Activated naive CD4-positive, alpha-beta T cell treated with Interleukin-2 at 50 U/mL for 16 hours (primary cell): ENCODE measurements around the gene FES.
"Not testable (repeated sequence)": the region's sequence is repeated elsewhere in the genome, so short reads cannot be mapped to it uniquely, and the experiment has no call there.

Experiments
- DNase-seq: peaks from one replicate; pipeline ENCODE4 v3.0.0-alpha.2; 2020

FES gene

GRCh38 chr15:90911906-90912769 lies 27.8 kb downstream of the FES start:
- DNase-seq: no peak

GRCh38 chr15:90912770-90913075 lies 28.4 kb downstream of the FES start:
- DNase-seq: no peak

GRCh38 chr15:90913398-90913944 lies 29.2 kb downstream of the FES start:
- DNase-seq: no peak

GRCh38 chr15:90914305-90915080 lies 30.2 kb downstream of the FES start:
- DNase-seq: no peak

- no peak for DNase-seq
These were observed 31.0 kb downstream of the FES start for GRCh38 chr15:90915216-90915807.

GRCh38 chr15:90915808-90916440 lies 31.6 kb downstream of the FES start:
- no peak for DNase-seq

GRCh38 chr15:90916461-90916860 lies 32.2 kb downstream of the FES start:
- DNase-seq: no peak

GRCh38 chr15:90917569-90917968 lies 33.3 kb downstream of the FES start:
- no peak for DNase-seq

- no peak for DNase-seq
These were observed 33.9 kb downstream of the FES start for GRCh38 chr15:90918034-90918788.

- no peak for DNase-seq
These were observed 34.5 kb downstream of the FES start for GRCh38 chr15:90918835-90919234.

GRCh38 chr15:90921887-90922286 lies 37.6 kb downstream of the FES start:
- no peak for DNase-seq

GRCh38 chr15:90922712-90923322 lies 38.5 kb downstream of the FES start:
- DNase-seq: peak; percentile 40

GRCh38 chr15:90924375-90924774 lies 40.1 kb downstream of the FES start:
- DNase-seq: no peak

GRCh38 chr15:90926766-90927165 lies 42.5 kb downstream of the FES start:
- not testable (repeated sequence) for DNase-seq

- not testable (repeated sequence) for DNase-seq
These were observed 43.8 kb downstream of the FES start for GRCh38 chr15:90928106-90928505.

- no peak for DNase-seq
These were observed 45.1 kb downstream of the FES start for GRCh38 chr15:90929246-90930019.

- DNase-seq: no peak
These were observed 46.7 kb downstream of the FES start for GRCh38 chr15:90930861-90931574.

- DNase-seq: no peak
These were observed 47.2 kb downstream of the FES start for GRCh38 chr15:90931575-90931827.

GRCh38 chr15:90931828-90932659 lies 47.7 kb downstream of the FES start, which contains the start of gene HDDC3:
Gene HDDC3, minus strand, starts transcription at chr15:90932549. Its CDS starts 9 bp downstream, at chr15:90932540.
- peak; percentile 92 for DNase-seq

- DNase-seq: no peak
These were observed 48.3 kb downstream of the FES start for GRCh38 chr15:90932660-90932991.
